ENCODE results near the gene TRPC4AP.

The TRPC4AP gene

DNA sequence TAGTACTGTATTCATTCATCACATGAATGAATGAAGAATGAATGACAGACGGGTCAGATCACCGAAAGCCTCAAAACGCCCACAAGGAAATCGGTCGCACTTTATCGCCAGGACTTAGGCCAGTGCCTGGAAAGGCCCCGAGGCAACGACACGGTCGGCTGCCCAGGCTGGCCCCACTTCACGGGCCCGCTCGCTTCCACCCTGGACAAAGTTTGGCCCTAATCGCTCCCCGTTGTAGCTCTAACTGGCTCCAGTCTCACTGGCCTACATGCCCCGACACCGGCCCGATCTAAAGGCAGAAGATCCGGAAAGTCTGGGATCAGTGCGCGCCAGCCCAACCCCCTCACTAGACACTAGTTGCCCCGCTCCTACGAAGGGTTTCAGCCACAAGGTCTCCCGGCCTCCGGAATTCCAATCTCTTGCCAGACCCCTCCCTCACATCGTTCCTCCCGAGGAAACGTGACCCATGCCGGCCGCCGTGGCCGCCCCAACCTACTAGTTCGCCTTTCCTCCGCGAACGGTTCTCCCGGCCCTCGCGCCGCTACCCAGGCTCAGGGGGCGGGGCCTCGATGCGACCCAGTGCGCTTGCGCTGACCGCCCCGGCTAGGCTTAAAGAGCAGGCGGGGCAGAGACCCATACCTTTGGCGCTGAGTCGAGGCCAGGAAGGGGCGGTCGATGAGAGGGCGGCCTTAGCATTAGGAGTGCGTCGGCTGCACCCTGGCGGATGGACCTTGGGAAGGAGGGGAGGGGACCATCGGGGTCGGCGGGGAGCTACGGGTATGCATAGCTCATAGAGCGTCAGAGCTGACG, 137.2 kb downstream of the TRPC4AP start, which contains the start of the genes GSS and MYH7B:
Gene GSS, minus strand, starts transcription at position 576 of the 810 bp plus-strand sequence. CDS start 3,954 bp downstream, outside the sequence.
Gene MYH7B, plus strand, starts transcription at position 638 of the 810 bp plus-strand sequence. CDS start 22,138 bp downstream, outside the sequence.
- H3K27ac ChIP-seq (ENCODE audit: low read length): peak within 1 kb of the TSS; percentile 64; the same call in 1 of the 2 replicates

DNA sequence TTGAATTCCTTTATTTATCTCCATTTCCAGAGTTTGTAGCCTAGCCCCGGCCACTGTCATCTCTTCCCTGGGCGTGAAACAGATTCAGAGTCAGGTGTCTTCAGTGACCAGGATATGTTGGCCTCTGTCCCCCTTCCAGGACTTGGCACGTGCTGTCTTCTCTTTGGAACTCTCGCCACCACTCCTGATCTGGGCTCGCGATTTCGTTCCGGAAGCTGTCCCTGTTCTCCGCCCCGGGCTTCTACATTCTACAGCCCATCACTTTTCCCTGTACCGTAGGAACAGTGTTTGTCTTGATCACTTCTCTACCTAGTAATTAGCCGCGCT, 137.7 kb downstream of the TRPC4AP start:
- Histone ChIP-seq H3K4me3 (ENCODE audit: low read length) (peak overlapping the region; percentile 85), H3K4me1 (ENCODE audit: low read length) (peaks cover 8% of the 10 kb centered on the region), H3K79me2 (ENCODE audit: low read length) (no peaks in the 10 kb centered on the region), H3K9me2 (replicated peaks; ENCODE audit: insufficient read depth, low read length) (no peaks in the 10 kb centered on the region), H3K9ac (ENCODE audit: low read length) (peak overlapping the region; percentile 81), H3K36me3 (replicated peaks; ENCODE audit: insufficient read depth, low read length) (no peaks in the 10 kb centered on the region), H3K9me3 (replicated peaks; ENCODE audit: insufficient read depth, low read length) (no peaks in the 10 kb centered on the region), H2AFZ (ENCODE audit: low read length) (peak overlapping the region; percentile 94), H3K27me3 (replicated peaks; ENCODE audit: insufficient read depth, low read length) (no peaks in the 10 kb centered on the region), H4K20me1 (ENCODE audit: insufficient read depth, low read length) (no peaks in the 10 kb centered on the region), H3K27ac (ENCODE audit: low read length) (peak overlapping the region; percentile 64; the same call in 1 of the 2 replicates), H3F3A (ENCODE audit: insufficient read depth, low read length) (no peaks in the 10 kb centered on the region; the same call in 1 of the 2 replicates), H3K4me2 (ENCODE audit: low read depth, low read length) (peak overlapping the region; percentile 83)
- TF ChIP-seq EZH2 (optimal IDR thresholded peaks at IDR 0.05; ENCODE audit: low read depth, low read length): no peak
- TF ChIP-seq, protein P1, sequence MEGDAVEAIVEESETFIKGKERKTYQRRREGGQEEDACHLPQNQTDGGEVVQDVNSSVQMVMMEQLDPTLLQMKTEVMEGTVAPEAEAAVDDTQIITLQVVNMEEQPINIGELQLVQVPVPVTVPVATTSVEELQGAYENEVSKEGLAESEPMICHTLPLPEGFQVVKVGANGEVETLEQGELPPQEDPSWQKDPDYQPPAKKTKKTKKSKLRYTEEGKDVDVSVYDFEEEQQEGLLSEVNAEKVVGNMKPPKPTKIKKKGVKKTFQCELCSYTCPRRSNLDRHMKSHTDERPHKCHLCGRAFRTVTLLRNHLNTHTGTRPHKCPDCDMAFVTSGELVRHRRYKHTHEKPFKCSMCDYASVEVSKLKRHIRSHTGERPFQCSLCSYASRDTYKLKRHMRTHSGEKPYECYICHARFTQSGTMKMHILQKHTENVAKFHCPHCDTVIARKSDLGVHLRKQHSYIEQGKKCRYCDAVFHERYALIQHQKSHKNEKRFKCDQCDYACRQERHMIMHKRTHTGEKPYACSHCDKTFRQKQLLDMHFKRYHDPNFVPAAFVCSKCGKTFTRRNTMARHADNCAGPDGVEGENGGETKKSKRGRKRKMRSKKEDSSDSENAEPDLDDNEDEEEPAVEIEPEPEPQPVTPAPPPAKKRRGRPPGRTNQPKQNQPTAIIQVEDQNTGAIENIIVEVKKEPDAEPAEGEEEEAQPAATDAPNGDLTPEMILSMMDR (IDR thresholded peaks at IDR 0.05; ENCODE audit: low read length): no peak
- DNase-seq: no peak

More for the DNA sequence above, 137.2 kb downstream of the TRPC4AP start, which contains the start of the genes GSS and MYH7B:
- peak; percentile 97 for DNase-seq
- no peak for TF ChIP-seq EZH2phosphoT487 (IDR thresholded peaks at IDR 0.05; ENCODE audit: low read length)
- no peak for TF ChIP-seq EZH2 (optimal IDR thresholded peaks at IDR 0.05; ENCODE audit: low read depth, low read length)
- TF ChIP-seq, protein P1 (IDR thresholded peaks at IDR 0.05; ENCODE audit: low read length): peak; percentile 60
- Histone ChIP-seq H3K4me3 (ENCODE audit: low read length) (peak within 1 kb of the TSS; percentile 85), H2AFZ (ENCODE audit: low read length) (peak within 1 kb of the TSS; percentile 94), H3K27me3 (replicated peaks; ENCODE audit: insufficient read depth, low read length) (no peaks in the 10 kb centered on the region), H3K9me2 (replicated peaks; ENCODE audit: insufficient read depth, low read length) (no peaks in the 10 kb centered on the region), H3K36me3 (replicated peaks; ENCODE audit: insufficient read depth, low read length) (no peaks in the 10 kb centered on the region), H3K79me2 (ENCODE audit: low read length) (no peaks in the 10 kb centered on the region), H3K4me1 (ENCODE audit: low read length) (peaks cover 8% of the 10 kb centered on the region), H3F3A (ENCODE audit: insufficient read depth, low read length) (no peaks in the 10 kb centered on the region; the same call in 1 of the 2 replicates), H3K4me2 (ENCODE audit: low read depth, low read length) (peak within 1 kb of the TSS; percentile 83), H3K9ac (ENCODE audit: low read length) (peak within 1 kb of the TSS; percentile 81), H3K9me3 (replicated peaks; ENCODE audit: insufficient read depth, low read length) (no peaks in the 10 kb centered on the region), H4K20me1 (ENCODE audit: insufficient read depth, low read length) (no peaks in the 10 kb centered on the region)

DNA sequence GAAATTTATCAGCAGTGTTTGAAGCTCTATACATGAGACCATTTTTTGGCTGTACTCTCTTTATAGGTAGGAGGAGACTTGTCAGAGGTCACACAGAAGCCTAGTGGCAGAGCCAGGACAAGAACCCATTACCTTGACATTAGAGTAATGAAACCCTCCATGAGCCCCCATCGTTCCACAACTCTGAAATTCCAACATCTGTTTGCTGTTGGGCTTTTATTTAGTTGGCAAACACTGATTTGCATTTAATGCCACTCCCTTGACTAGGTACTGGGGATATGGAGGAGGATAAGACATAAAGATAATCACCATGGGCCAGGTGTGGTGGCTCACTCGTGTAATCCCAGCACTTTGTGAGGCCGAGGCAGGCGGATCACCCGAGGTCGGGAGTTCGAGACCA, 138.6 kb downstream of the TRPC4AP start:
- Histone ChIP-seq H3K9me3 (replicated peaks; ENCODE audit: insufficient read depth, low read length) (no peaks in the 10 kb centered on the region), H3K4me2 (ENCODE audit: low read depth, low read length) (no peak overlapping the region), H2AFZ (ENCODE audit: low read length) (no peak overlapping the region), H3K27me3 (replicated peaks; ENCODE audit: insufficient read depth, low read length) (no peaks in the 10 kb centered on the region), H3K27ac (ENCODE audit: low read length) (no peak overlapping the region), H3K9ac (ENCODE audit: low read length) (no peak overlapping the region), H4K20me1 (ENCODE audit: insufficient read depth, low read length) (no peaks in the 10 kb centered on the region), H3K9me2 (replicated peaks; ENCODE audit: insufficient read depth, low read length) (no peaks in the 10 kb centered on the region), H3K4me3 (ENCODE audit: low read length) (no peak overlapping the region), H3K79me2 (ENCODE audit: low read length) (no peaks in the 10 kb centered on the region), H3F3A (ENCODE audit: insufficient read depth, low read length) (no peaks in the 10 kb centered on the region; the same call in 1 of the 2 replicates), H3K4me1 (ENCODE audit: low read length) (peaks cover 8% of the 10 kb centered on the region), H3K36me3 (replicated peaks; ENCODE audit: insufficient read depth, low read length) (no peaks in the 10 kb centered on the region)
- TF ChIP-seq EZH2phosphoT487 (IDR thresholded peaks at IDR 0.05; ENCODE audit: low read length): no peak
- TF ChIP-seq, protein P1 (IDR thresholded peaks at IDR 0.05; ENCODE audit: low read length): no peak
- no peak for TF ChIP-seq EZH2 (optimal IDR thresholded peaks at IDR 0.05; ENCODE audit: low read depth, low read length)
- no peak for DNase-seq
